ENCODE measurements around the gene GPR55.
"Not testable (repeated sequence)": the region's sequence is repeated elsewhere in the genome, so short reads cannot be mapped to it uniquely, and the experiment has no call there.

Gene GPR55

DNA sequence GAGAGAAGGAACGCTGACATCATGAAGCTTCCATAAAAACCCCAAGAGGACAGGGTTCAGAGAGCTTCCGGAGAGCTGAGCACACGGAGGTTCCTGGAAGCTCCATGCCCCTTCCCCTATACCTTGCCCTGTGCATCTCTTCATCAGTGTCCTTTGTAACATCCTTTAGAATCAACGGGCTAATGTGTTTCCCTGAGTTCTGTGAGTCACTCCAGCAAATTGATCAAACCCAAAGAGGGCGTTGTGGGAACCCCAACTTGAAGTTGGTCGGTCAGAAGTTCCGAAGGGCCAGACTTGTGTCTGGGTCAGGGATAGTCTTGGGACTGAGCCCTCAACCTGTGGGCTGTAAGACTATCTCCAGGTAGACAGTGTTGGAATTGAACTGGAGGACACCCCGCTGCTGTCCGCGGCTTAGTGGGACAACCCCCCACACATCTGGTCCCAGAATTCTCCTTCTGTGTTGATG lies 25.9 kb upstream of the GPR55 start:
- DNase-seq: no peak

DNA sequence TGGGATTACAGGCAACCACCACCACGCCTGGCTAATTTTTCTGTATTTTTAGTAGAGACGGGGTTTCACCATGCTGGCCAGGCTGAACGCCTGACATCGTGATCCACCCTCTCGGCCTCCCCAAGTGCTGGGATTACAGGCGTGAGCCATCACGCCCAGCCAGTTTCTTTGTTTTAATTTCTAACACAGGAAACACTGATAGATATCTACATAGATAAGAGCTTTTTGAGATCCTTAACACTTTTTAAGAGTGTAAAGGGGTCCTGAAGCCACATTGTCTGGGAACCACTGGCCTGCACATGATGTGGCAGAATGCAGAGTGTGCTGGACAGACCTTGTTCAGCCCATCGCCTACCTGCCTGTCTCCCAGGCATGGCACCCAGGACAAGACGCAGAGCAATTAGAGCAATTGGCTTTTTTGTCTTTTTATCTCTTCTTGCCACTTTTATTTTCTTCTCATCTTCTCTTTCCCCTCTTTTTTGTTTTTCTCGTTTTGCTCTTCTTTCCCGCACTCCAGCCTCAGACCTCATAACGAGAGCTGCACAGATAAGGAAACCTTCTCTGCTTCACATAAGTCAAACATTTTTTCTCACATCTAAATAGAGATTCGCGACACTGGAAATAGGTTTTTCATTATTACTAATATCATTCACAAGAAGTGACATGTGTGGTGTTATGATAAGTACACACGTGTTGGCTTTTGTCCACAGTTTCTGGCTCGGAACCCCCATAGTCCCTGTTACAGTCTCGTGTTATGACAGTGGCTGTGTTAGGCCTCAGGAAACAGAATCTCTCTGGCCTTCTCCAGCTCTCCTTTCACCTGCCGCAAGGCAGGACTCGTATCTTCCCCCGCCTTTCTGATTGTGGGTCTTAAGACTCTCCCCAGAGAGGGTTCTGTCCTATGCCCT lies 25.2 kb upstream of the GPR55 start:
- no peak for DNase-seq

DNA sequence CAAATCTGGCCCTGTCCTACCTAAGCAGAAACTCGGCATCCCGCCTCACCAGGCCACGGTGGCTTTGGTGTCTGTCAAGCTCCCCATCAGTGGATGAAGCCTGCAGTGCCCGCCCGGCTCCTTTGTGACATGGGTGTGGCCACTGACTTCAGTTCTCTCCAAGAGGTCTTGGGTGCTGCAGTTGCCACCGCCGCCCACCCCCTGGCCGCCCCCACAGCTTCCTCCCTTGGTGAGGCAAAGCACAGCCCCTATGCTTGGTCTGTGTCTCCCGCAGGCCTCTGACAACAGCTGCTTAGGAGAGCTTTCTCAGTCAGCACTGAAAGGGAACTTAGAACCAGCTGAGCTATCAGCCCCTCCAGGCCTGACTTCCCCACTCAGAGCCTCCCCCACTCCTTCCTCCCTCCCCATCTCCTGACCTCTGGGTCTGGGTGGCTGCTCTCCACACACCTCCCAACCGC lies 22.9 kb upstream of the GPR55 start:
- no peak for DNase-seq

- DNase-seq: no peak
These were observed 22.2 kb upstream of the GPR55 start for GRCh38 chr2:230947235-230947576.

DNA sequence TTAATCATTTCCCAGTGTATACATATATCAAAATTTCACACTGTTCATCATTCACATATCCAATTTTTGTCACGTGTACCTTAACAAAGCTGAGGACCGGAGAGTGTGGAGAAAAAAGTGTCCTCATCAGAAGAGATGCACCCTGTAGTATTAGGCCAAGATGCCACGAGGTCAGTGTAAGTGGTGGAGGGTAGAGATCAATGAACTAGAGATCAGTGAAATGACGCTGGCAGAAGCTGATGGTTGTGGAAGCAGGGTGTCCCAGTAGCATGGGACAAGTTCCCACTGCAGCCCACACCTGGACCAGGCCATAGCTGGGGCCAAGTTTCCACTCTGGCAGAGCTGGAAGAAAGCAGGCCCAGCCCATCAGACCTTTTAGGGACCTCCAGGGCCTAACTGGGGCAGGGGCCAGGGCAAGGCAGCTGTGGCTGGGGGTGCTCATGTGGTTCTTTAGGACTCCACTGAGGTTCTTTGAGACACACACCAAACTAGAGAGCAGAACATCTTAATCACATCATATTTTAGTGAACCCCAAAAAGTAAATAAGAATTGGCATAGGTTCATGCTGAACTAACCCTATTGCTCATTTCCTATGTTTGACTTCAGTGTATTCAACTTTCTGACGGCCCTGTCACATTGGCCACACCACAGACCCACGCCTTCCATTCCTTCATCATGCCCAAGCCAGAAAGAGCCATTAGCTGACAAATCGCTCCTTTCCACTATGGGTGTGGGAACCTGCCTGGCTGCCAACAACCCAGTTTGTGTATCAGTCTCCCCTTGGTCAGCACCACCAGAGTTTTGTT lies 21.6 kb upstream of the GPR55 start:
- no peak for DNase-seq

DNA sequence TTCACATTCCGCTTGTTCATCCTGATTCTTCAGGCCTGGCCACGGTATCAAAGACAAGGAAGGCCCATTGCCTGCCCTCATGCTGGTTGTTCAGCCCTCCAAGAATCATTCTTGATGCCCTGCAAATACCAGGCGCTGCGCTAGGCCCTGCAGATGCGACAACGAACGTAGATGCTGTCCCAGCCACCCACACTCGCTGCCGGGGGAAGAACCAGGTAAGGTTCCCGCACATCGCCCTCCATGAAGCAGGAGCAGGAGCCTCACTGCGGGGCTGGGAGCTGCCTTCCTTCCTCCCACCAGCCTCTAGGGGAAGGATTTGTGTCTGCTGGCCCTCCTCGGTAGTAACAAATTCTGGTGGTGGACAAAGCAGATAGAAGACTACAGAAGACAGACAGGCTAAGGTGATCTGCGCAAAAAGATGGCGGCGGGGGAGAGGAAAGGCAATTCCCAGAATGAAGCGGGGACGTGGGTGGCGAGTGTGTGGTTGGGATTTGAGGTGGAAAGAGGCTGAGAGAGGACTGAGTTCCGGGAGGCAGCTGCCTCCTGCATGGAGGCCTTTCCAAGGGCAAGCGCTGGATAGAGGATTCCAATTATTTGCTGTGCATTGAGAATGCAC lies 19.8 kb upstream of the GPR55 start:
- no peak for DNase-seq

DNA sequence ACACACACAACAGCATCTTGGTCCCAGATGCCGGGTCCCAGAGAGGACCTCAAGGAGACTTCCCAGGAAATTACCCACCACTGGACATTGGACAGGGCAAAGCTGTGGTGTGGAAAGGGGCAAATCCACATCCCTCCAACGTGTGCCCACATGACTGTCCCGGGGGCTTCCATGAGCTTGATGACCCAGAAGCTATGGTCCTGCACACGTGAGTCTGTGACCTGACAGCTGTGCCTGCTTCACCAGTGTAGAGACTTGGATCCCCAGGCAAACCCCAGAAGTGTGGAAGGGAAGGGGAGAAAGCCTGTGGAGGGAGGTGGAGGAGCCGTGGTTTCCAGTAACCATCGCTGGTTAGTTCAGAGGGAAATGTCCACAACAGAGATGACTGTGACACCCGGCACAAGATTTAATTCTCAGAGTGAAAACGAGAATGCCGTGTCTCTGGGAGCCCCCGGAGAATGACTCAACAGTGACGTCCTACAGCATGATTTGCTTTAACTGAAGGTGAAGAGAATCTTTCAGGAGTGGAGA lies 19.1 kb upstream of the GPR55 start:
- no peak for DNase-seq

DNA sequence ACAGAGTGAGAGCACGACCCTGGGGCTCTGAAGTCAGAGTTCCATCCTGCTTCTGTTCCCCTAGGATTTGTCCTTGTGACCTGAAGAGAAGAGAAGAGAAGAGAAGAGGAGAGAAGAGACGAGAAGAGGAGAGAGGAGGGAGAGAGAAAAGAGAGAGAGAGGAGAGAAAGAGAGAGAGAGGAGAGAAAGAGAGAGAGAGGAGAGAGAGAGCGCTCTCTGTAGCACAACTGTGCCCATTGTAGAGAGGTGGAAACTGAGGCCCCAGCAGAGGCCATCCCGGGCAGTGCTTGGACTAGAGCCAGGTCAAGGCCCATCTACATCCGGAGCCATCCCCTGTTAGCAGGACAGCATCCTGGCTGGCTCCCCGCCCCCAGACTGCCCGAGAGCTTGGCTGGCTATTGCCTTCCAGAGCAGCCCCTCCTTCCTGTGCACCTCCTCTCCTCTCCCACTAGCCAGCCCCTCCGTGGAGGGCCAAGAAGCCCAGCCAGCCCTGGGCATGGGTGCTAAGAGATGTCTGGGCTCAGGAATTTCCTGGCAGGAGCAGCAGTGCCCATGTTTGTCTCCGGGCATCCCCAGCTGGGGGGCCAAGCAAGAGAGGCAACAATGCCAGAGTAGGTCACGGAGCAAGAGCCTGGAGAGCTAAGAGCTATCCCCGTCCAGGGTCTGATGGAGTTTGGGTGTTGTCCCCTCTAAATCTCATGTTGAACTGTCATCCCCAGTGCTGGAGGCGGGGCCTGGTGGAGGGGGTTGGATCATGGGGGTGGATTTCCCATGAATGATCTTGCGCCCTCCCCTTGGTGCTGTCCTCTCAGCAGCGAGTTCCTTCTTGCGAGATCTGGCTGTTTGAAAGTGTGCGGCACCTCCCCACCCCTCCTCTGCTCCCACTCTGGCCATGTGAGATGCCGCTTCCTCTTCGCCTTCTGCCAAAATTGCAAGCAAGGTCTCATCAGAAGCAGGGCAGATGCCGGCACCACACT lies 18.2 kb upstream of the GPR55 start:
- peak; percentile 87 to 93 for DNase-seq

GRCh38 chr2:230942371-230942770 lies 17.3 kb upstream of the GPR55 start:
- DNase-seq: no peak

DNA sequence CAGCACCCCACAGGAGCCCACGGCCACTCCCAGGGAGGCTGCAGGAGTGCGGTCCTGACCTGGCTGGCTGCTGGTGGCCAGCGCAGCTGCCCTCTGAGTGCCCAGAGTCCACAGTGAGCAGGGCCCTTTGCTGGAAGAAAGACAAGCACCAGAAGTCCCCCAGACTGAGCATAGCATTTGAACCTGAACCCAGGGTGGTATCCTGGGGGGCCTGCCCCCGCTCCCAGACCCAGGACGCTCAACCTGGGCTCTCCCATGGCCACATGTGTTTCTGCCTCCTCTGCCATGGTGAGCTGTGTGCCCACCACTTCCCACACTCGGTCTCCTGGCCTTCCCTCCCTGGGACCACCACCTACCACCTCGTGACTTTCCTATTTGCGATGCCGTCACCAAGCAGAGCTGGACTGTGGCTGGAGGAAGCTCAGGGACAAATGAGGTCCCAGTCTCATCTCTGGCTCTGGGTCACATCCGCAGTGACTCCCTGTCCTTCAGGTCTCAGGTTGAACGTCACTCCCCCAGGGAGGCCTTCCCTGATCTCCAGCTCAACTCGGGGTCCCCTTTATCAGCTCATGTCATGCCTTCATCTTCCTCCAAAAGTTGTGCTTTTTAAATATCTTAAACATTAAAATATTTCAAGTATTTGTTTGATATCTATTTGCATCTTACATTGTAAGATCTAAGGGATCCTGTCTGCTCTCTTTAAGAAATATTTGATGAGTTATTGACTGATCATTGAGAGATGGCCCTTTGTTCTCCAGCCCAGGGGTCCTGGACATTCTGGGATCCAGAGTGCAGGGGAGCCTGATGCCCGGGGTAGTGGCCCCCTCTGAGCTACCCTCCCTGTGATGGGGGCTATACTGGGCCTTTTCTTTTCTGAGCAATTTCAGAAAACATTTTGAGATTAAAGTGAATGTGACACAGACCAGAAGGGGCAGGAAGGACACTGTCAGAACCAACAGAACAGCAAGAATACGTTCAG lies 16.4 kb upstream of the GPR55 start:
- no peak for DNase-seq

DNA sequence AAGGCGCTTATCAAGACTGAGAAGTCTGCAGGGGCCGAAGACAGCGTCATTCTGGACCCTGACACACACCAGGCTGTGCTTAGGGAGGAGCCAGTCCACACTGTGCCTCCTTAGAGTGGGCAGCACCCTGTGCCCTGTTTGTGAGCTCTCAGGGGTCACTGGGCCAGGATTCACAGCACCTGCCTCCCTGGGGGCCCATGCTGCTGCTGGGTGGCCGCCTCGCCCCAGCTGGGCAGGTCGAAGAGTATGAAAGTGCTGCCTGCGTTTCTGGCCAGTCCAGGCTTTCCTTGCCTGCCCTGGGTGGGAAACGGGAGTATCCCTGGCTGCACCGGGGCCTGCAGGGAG lies 15.4 kb upstream of the GPR55 start:
- no peak for DNase-seq

DNA sequence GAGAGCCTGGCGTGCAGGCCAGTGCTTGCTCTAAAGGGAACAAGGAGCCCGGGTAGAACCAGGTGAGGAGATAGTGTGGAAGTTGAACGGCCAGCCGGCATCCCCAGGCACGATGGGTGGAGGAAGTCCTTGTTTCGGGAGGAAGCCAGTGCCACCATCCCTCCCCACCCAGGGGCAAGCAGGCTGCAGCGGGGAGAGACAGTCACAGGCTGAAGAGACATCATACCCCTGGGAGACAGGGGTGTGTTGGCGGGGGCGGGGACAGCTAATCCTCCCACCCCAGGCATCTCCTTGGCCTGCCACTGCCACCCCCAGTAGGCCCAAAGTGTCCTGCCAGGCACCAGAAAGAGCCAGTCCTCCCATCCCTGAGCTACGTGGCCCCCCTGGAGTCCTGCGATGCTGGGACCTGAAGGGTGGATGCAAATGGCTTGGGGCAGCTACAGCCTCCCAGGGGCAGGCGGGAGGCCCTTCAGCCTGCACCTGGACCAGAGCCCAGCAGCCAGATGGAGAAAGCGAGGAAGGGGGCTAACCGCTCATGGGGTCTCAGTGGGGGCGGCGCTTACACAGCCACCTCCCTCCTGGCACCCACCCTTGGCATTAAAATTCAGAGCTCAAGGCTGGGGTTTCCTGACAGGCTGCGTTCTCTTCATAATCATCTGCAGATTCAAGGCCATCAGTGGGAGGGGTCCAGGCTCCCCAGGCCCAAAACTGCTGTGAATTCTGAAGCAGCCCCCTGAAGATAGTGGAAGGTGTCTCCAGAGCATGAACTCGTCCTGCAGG lies 14.8 kb upstream of the GPR55 start:
- no peak for DNase-seq

- DNase-seq: no peak
These were observed 14.1 kb upstream of the GPR55 start for GRCh38 chr2:230939066-230939591.

DNA sequence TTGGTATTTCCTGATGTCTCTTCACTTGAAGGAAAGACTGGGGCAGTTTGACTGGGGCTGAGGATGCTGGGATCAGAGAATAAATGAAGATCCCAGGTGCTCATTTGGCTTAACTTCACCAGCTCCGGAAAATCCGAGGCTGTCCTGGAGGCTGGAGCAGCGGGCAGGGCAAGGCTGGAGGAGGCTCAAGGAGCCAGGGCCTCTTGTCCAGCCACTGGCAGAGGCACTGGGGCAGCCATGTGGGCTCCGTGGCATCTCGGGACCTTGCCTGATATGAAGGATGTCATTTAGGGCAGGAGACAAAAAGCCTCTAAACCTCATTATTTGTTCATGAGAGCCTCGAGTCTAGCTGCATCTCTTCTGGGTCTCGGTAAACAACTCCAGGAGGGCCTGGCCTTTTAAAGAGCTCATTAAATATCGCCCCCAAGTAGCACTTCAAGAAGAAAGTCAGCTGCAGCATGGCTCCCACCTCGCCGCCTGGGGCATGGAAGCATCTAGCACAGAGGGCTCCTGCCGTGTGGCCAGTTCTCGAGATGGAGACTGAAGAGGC lies 13.5 kb upstream of the GPR55 start:
- no peak for DNase-seq

GRCh38 chr2:230938098-230938497 lies 13.1 kb upstream of the GPR55 start:
- DNase-seq: no peak

DNA sequence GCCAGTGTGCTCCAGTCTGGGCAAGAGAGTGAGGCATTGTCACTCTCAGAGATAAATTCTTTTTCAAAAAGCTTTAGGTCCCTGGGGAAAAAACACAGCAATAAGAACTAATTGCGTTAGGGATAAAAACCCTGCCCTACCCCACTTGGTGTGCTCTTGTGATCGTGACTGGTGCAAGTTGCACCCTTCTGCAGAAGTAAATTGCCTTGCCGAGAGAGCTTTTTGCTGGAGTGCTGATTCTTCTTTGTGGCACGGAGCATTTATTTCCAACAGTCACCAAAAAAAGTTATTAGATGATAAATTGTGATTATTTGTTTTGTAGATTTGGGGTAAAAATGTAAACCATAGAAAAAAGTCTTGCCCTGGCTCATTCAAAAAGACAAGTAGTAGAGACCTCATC lies 12.3 kb upstream of the GPR55 start:
- no peak for DNase-seq

- DNase-seq: not testable (repeated sequence)
These were observed 11.2 kb upstream of the GPR55 start for GRCh38 chr2:230936243-230936642.

- no peak for DNase-seq
These were observed 10.0 kb upstream of the GPR55 start for GRCh38 chr2:230935130-230935430.

All from AML-193 (cell line).